Type B pancreatic cell (in vitro differentiated cells): ENCODE data around the gene TOP2B. TPM values are rescaled to one million over a fixed set of nuclear protein-coding genes. Genes with fewer than 3 reads are reported as not detected.

ENCODE experiments used
- DNase-seq: peaks from one replicate; pipeline ENCODE4 v3.0.0; 2021; ENCODE audit warnings: mixed read lengths; ENCODE audit not compliant: unreplicated experiment; ENCODE audit errors: extremely low spot score
- H3K27ac Mint-ChIP-seq: 2 replicates; pipeline ENCODE4 v1.8.0; 2021; ENCODE audit warnings: mild to moderate bottlenecking, mixed read lengths
- H3K27me3 Mint-ChIP-seq: 2 replicates; pipeline ENCODE4 v1.8.0; 2021; ENCODE audit warnings: mixed read lengths
- H3K36me3 Mint-ChIP-seq: 2 replicates; pipeline ENCODE4 v1.8.0; 2021; ENCODE audit warnings: mixed read lengths
- H3K4me1 Mint-ChIP-seq: one replicate; pipeline ENCODE4 v1.8.0; 2021; ENCODE audit warnings: mixed read lengths; ENCODE audit not compliant: unreplicated experiment
- H3K4me3 Mint-ChIP-seq: 2 replicates; pipeline ENCODE4 v1.8.0; 2021; ENCODE audit warnings: mild to moderate bottlenecking, mixed read lengths
- H3K9me3 Mint-ChIP-seq: 2 replicates; pipeline ENCODE4 v1.8.0; 2021; ENCODE audit warnings: mixed read lengths
- CTCF ChIP-seq: fragments of 200-600 bp; sonication (generic); conservative IDR thresholded peaks from 2 replicates; pipeline ENCODE4 v1.5.0; 2021; ENCODE audit warnings: antibody characterized with exemption, mild to moderate bottlenecking
- total RNA-seq: library from RNA; stranded (reverse); gene quantifications from 2 replicates; pipeline ENCODE4 v1.2.1, GENCODE V29; 2021; ENCODE audit warnings: low replicate concordance

TOP2B gene
- total RNA-seq, 1 donor from 2014 or later, result 198 TPM

- Mint-ChIP-seq H3K4me1 (peaks cover 44% of the 10 kb centered on the region), H3K27ac (peak overlapping the region; percentile 58), H3K9me3 (no peaks in the 10 kb centered on the region), H3K36me3 (peaks cover 35% of the 10 kb centered on the region), H3K4me3 (peak overlapping the region; percentile 44), H3K27me3 (no peaks in the 10 kb centered on the region)
- no peak for DNase-seq
- TF ChIP-seq CTCF, result no peak
Measured at GRCh38 chr3:25592510-25592968, 72.2 kb downstream of the TOP2B start.

- H3K27me3 Mint-ChIP-seq, result no peaks in the 10 kb centered on the region
- no peak overlapping the region for H3K27ac Mint-ChIP-seq
- peaks cover 26% of the 10 kb centered on the region for H3K36me3 Mint-ChIP-seq
- H3K4me1 Mint-ChIP-seq, result peaks cover 34% of the 10 kb centered on the region
- no peaks in the 10 kb centered on the region for H3K9me3 Mint-ChIP-seq
- H3K4me3 Mint-ChIP-seq, result no peak overlapping the region
- DNase-seq, result no peak
- no peak for TF ChIP-seq CTCF
Measured at GRCh38 chr3:25589783-25590258, 74.9 kb downstream of the TOP2B start.

DNA sequence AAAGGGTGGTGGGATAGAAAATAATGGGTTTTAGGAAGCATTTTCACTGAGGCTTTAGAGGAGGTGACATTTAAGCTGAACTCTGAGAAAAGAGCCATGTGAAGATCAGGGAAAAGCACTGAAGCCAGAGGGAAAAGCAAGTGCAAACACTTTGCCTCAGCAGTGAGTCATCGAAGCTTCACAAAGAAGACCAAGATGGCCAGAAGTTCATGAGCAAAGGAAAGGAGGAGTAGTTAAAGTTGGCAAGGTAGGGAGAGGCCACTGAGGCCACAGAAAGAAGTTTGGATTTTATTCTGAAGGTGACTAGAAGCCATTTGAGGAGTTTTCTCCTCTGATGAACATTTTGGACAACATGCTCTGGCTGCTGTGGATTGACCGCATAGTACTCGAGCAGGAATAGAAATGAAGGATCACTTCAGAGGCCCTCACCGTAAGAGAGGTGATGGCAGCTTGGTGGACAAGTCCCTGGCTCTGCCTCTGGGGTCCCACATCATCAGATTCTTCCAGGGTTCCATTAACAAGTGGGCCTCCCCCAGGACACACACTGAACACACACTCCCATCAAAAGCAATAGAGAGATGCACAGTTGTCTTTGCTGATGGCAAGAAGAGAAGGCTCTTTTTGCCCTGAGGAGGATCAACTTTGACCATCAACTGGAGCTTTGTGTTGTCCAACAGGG, 75.5 kb downstream of the TOP2B start:
- TF ChIP-seq CTCF, result no peak
- no peak for DNase-seq
- Mint-ChIP-seq H3K27me3 (peaks cover 4% of the 10 kb centered on the region), H3K27ac (no peak overlapping the region), H3K9me3 (no peaks in the 10 kb centered on the region), H3K4me1 (peaks cover 35% of the 10 kb centered on the region), H3K36me3 (peaks cover 29% of the 10 kb centered on the region), H3K4me3 (no peak overlapping the region)

DNA sequence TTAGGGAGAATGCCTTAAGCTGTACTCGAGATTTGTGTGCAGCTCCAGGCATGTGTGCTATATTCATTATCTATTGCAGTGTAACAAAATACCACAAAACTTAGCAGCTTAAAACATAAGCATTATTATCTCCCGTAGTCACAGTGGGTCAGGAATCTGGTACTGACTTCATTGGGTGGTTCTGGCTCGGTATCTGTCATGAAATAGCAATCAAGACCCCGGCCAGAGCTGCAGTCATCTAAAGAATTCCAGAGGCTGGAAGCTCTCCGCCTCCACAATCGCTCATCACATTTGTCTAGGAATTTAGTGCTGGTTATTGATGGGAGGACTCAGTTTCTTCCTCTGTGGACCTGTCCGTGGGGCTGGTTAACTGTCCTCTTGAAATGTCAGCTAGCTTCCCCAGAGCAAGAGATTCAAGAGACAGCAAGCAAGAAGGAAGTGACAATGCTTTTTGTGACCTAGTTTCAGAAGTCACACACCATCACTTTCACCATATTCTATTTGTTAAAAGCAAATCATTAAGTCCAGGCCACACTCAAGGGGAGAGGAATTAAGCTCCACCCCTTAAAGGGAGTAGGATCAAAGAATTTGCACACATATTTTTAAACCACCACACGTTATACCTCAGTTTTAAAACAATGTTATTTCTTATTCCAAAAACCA, 76.1 kb downstream of the TOP2B start:
- no peak overlapping the region for H3K4me3 Mint-ChIP-seq
- TF ChIP-seq CTCF, result no peak
- no peak overlapping the region for H3K27ac Mint-ChIP-seq
- no peaks in the 10 kb centered on the region for H3K9me3 Mint-ChIP-seq
- peaks cover 4% of the 10 kb centered on the region for H3K27me3 Mint-ChIP-seq
- H3K4me1 Mint-ChIP-seq, result peaks cover 35% of the 10 kb centered on the region
- DNase-seq, result no peak
- H3K36me3 Mint-ChIP-seq, result peaks cover 29% of the 10 kb centered on the region

GRCh38 chr3:25587975-25588374, 76.7 kb downstream of the TOP2B start:
- Mint-ChIP-seq H3K4me3 (no peak overlapping the region), H3K27ac (no peak overlapping the region), H3K27me3 (peaks cover 4% of the 10 kb centered on the region), H3K9me3 (no peaks in the 10 kb centered on the region), H3K36me3 (peaks cover 32% of the 10 kb centered on the region), H3K4me1 (peaks cover 36% of the 10 kb centered on the region)
- no peak for TF ChIP-seq CTCF
- no peak for DNase-seq
